ENCODE results near the gene SPOPL.
"Not testable (repeated sequence)": the region's sequence is repeated elsewhere in the genome, so short reads cannot be mapped to it uniquely, and the experiment has no call there.

Gene SPOPL

DNA sequence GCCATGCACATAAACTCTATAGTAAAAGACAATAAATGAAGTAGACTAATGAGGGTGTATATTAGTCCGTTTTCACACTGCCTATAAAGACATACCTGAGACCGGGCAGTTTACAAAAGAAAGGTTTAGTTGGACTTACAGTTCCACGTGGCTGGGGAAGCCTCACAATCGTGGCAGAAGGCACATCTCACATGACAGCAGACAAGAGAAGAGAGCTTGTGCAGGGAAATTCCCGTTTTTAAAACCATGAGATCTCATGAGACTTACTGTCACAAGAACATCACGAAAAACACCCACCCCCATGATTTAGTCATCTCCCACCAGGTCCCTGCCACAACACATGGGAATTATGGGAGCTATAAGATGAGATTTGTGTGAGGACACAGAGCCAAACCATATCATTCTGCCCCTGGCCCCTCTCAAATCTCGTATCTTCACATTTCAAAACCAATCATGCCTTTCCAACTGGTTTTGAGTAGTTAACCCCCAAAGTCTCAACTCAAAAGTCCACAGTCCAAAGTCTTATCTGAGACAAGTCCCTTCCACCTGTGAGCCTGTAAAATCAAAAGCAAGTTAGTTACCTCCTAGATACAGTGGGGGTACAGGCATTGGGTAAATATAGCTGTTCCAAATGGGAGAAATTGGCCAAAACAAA, 21.6 kb downstream of the SPOPL start:
- not testable (repeated sequence) for DNase-seq (ENCODE audit: low spot score)

GRCh38 chr2:138523673-138524042, 22.1 kb downstream of the SPOPL start:
- DNase-seq (ENCODE audit: low spot score) = not testable (repeated sequence)

- not testable (repeated sequence) for DNase-seq (ENCODE audit: low spot score)
These were observed 22.8 kb downstream of the SPOPL start for GRCh38 chr2:138524353-138524752.

DNA sequence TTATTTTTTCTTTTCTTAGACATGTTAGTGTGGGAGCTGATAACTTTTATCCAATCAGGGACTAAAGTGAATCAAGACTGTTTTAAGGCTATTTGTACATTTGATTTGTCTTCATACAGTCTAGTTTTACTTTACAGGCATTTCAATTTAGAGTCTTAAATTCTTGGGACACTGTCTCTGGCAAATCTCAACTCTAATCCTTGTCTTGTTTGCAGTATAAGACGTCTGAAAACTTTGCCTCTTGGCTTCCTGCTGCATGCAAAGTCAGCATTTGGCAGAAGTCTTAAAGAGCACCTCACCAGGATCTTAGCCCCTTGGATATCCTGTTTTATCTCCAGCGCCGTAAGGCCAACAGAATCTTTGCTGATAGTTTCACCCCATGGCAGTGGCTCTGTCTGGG, 30.3 kb downstream of the SPOPL start:
- DNase-seq (ENCODE audit: low spot score) = peak; percentile 96

GRCh38 chr2:138534791-138535190, 33.2 kb downstream of the SPOPL start:
- no peak for DNase-seq (ENCODE audit: low spot score)

GRCh38 chr2:138536302-138536701, 34.7 kb downstream of the SPOPL start:
- no peak for DNase-seq (ENCODE audit: low spot score)

- DNase-seq (ENCODE audit: low spot score) = no peak
These were observed 35.2 kb downstream of the SPOPL start for GRCh38 chr2:138536740-138537139.

DNA sequence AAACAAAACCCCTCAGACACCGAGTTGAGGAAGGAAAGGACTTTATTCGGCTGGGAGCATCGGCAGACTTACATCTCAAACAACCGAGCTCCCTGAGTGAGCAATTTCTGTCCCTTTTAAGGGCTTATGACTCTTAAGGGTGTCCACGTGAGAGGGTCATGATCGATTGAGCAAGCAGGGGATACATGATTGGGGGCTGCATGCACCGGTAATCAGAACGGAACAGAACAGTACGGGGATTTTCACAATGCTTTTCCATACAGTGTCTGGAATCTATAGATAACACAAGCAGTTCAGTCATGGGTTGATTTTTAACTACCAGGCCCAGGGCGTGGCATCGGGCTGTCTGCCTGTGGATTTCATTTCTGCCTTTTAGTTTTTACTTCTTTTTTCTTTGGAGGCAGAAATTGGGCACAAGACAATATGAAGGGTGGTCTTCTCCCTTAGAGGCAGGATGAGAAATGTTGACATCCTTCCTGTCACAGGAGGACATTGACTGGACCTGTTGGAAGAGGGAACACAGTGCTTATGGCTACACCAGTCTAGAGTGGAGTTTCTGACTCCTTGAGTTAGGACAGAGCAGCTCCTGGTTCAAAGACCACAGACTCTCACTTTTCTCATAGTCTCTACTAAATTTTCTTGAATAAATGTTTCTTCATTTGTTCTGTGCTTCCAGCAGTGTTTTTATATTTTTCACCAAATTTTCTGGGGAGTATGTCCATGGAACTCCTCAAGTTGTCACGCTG, 35.8 kb downstream of the SPOPL start:
- DNase-seq (ENCODE audit: low spot score) = no peak

DNA sequence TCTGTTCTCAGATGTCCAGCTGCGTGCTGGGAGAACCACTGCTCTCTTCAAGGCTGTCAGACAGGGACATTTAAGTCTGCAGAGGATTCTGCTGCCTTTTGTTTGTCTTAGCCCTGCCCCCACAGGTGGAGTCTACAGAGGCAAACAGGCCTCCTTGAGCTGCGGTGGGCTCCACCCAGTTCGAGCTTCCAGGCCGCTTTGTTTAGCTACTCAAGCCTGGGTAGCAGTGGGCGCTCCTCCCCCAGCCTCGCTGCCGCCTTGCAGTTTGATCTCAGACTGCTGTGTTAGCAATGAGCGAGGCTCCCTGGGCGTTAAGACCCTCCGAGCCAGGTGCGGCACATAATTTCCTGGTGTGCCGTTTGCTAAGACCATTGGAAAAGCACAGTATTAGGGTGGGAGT, 42.6 kb downstream of the SPOPL start:
- DNase-seq (ENCODE audit: low spot score) = not testable (repeated sequence)

DNA sequence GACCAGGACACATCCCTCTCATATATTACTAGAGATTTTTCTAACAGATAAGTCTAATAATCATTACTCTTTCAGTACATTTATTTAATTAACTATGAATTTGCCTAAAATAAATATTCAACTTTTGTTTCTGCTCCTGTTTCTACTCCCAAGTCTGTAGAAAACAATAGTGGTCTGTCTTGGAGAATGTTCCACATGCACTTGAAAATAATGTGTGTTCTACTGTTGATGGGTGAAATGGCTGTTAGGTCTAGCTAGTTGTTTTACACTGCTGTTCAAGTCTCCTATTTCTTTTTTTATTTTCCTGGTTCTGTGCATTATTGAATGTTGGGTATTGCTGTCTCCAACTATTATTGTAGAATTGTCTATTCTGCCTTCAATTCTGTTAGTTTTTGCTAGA, 47.2 kb downstream of the SPOPL start:
- no peak for DNase-seq (ENCODE audit: low spot score)

DNA sequence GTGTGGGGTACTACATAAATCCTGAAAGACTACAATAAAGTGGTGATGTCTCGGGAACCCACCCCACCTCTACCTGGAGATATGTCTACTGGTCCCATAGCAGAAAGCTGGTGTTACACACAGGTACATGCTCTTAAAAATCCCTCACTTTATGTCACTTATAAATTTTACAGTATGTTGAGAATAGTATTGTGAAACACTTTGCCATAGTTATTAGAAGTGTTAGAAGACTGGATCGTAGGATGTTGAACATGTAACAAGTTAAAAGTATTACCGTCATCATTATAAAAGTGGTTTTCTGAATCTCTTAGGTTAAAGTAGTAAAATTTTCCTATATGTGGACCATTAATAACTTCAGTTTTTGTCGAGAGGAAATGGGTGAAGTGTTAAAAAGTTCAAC, 48.6 kb downstream of the SPOPL start:
- no peak for DNase-seq (ENCODE audit: low spot score)

- no peak for DNase-seq (ENCODE audit: low spot score)
These were observed 49.2 kb downstream of the SPOPL start for GRCh38 chr2:138550670-138551287.

- DNase-seq (ENCODE audit: low spot score) = no peak
These were observed 52.6 kb downstream of the SPOPL start for GRCh38 chr2:138554123-138554522.

DNA sequence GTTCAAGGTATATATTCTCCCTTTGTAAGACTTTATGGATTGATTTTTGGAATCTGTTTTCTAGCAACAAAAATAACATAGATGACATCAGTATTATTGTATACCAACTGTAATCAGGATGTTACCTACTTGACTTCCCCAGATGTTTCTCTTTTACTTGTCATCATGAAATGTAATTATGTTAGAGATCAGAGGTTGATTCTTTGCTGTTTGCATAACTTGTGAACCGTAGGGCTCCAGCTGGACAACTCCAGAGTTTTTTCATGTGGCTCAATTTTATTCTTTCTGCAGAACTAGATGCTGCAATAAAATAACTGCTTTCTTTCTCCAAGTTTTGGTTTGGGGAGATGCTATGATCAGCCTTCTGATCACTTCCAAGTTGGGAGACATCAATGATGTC, 58.1 kb downstream of the SPOPL start:
- no peak for DNase-seq (ENCODE audit: low spot score)

DNA sequence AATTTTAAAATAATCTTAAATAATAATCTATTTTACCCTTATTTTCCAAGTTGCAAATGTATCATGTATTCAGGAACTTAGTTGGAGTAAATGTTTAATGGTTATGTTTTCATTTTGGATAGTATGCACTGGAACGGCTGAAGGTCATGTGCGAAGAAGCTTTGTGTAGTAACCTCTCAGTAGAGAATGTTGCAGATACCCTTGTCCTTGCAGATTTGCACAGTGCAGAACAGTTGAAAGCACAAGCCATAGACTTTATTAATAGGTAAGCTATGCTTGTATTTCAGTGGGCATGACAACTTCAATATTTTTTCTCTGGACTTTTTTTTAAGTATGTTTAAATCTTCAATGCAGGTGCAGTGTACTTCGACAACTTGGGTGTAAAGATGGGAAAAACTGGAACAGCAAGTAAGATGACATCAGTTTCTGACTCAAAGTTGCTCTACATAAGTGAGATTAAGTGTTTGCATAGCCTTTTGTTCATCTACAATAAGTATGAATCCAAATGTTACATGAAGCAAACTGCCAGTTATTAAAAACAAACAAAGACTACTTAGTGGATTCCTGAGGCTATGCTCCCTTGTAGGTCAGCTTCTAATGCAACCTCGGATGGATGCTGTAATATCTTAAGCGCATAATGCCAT, 63.1 kb downstream of the SPOPL start:
- no peak for DNase-seq (ENCODE audit: low spot score)

- DNase-seq (ENCODE audit: low spot score) = no peak
These were observed 63.6 kb downstream of the SPOPL start for GRCh38 chr2:138565230-138565598.

GRCh38 chr2:138572318-138572717, 70.7 kb downstream of the SPOPL start:
- no peak for DNase-seq (ENCODE audit: low spot score)

DNA sequence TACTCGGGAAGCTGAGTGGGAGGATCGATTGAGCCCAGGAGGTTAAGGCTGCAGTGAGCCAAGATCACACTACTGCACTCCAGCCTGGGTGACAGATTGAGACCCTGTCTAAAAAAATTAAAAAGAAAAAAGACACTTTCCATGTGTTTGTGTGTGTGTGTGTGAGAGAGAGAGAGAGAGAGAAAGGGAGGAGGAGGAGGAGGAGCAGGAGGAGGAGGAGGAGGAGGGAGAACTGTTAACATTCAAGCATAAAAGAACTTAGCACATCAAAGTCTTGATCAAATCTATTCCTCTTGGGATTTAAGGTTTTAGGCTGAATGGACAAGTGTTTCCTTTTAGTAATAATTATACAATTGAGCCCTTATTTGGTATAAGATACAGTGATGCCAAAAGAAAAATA, 75.5 kb downstream of the SPOPL start:
- DNase-seq (ENCODE audit: low spot score) = no peak

GRCh38 chr2:138579556-138579955, 78.0 kb downstream of the SPOPL start:
- no peak for DNase-seq (ENCODE audit: low spot score)

- DNase-seq (ENCODE audit: low spot score) = no peak
These were observed 80.3 kb downstream of the SPOPL start for GRCh38 chr2:138581909-138582308.

DNA sequence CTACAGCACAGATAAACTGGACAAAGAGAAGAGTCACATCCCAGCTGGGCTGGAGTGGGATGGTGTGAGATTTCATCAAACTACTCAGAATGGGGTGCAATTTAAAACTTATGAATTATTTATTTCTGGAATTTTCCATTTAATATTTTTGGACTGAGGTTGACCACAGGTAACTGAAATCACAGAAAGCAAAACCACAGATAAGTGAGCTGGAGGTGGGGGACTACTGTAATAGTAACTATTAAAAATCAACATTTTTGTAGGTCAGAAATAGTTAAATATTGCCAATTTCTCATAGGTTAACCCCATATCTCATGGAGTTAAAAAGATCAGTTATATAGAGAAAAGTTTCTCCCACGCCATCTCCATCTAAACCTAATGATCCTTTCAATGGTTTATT, 88.1 kb downstream of the SPOPL start:
- no peak for DNase-seq (ENCODE audit: low spot score)

GRCh38 chr2:138596403-138596802, 94.8 kb downstream of the SPOPL start:
- DNase-seq (ENCODE audit: low spot score) = no peak
